Measurements from ENCODE around the gene DSG2. TPM values are rescaled to one million over a fixed set of nuclear protein-coding genes. Genes with fewer than 3 reads are reported as not detected.

The DSG2 gene
- total RNA-seq, 1 donor from 2014 or later = 10.5 TPM

DNA sequence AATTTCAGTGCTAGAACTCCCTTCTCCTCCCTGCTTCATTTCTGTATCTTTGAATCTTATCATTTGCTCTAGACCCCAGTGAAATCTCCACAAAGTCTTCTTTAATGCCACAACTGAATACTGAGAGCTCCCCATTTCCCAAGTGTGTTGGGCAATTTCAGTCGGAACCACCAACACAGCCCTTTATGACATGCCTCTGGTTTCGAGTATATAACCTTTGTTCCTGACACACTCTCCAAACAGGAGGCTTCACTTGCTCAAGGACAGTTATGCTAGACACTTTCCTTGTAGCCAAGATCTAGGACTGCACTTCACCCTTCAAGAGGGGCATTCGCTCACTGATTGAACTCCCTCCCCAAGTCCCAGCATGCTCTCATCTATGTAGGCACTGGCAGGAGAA, 75.1 kb downstream of the DSG2 start:
- H3K4me1 ChIP-seq = no peaks in the 10 kb centered on the region
- H3K36me3 ChIP-seq = no peaks in the 10 kb centered on the region
- no peaks in the 10 kb centered on the region for H3K27me3 ChIP-seq
- intact Hi-C loops (cut with DNase I) = no loop called here
- TF ChIP-seq, protein P1, sequence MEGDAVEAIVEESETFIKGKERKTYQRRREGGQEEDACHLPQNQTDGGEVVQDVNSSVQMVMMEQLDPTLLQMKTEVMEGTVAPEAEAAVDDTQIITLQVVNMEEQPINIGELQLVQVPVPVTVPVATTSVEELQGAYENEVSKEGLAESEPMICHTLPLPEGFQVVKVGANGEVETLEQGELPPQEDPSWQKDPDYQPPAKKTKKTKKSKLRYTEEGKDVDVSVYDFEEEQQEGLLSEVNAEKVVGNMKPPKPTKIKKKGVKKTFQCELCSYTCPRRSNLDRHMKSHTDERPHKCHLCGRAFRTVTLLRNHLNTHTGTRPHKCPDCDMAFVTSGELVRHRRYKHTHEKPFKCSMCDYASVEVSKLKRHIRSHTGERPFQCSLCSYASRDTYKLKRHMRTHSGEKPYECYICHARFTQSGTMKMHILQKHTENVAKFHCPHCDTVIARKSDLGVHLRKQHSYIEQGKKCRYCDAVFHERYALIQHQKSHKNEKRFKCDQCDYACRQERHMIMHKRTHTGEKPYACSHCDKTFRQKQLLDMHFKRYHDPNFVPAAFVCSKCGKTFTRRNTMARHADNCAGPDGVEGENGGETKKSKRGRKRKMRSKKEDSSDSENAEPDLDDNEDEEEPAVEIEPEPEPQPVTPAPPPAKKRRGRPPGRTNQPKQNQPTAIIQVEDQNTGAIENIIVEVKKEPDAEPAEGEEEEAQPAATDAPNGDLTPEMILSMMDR (IDR thresholded peaks at IDR 0.05) = no peak
- no peak for DNase-seq (ENCODE audit: low spot score in 2 of 2)
- H3K27ac ChIP-seq = no peak overlapping the region
- H3K4me3 ChIP-seq = no peak overlapping the region
- H3K9me3 ChIP-seq = no peaks in the 10 kb centered on the region

DNA sequence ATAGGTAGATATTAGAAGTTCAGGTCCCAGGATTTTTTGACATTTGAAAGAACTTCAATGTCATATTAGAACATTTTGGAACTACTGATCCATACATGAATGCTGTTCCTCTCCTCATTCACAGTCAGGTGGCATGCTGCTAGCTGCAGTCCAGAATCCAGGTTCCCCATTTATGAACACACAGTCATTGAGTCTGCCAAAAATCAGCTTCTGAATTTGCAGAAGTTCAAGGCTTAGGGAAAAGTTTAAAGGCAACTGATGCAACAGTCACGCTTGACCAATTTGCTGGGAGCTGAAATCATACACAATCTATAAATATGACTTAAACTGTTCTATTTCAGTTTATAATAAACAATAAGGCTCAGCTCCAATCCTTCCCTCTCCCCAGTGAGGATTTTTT, 76.4 kb downstream of the DSG2 start:
- Histone ChIP-seq H3K4me3 (no peak overlapping the region), H3K4me1 (no peaks in the 10 kb centered on the region), H3K9me3 (no peaks in the 10 kb centered on the region), H3K27me3 (no peaks in the 10 kb centered on the region), H3K27ac (no peak overlapping the region), H3K36me3 (no peaks in the 10 kb centered on the region)
- intact Hi-C loops (cut with DNase I) = no loop called here
- TF ChIP-seq, protein P1 (IDR thresholded peaks at IDR 0.05) = no peak
- DNase-seq (ENCODE audit: low spot score in 2 of 2) = no peak

DNA sequence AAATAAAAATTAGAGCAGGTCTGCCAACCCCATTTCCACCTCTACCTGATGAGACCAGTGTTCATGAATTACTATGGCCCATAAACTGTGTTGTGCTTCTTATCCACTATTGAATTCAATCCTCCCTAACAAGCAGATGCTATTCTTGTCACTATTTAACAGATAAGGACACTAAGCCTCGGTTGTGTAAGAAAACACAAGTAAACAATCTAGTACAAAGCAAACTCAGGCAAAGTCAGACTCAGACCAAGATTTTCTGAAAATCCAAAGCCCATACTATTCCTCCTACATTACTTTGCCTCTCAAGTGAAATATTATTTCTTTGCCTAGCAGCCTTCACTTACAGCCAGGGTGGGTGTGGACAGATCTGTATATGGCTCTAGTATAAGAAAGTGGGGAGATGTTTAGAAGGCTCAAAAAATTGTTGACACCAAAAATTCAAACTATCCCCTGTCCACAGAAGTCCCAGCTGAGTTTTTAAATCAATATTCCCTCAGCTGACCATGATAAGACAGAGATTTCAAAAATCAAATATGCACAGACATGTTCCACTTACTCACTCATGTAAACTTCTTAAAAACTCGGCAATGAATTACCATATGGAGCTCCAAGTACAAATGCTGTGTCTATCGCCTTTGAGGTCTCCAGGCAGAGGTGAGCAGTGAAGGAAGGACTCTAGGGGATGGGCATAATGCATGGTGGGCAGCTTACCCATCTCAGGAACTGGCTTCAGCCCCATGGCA, 77.7 kb downstream of the DSG2 start:
- no peak for DNase-seq (ENCODE audit: low spot score in 2 of 2)
- TF ChIP-seq, protein P1 (IDR thresholded peaks at IDR 0.05) = no peak
- Histone ChIP-seq H3K27me3 (no peaks in the 10 kb centered on the region), H3K36me3 (no peaks in the 10 kb centered on the region), H3K9me3 (no peaks in the 10 kb centered on the region), H3K27ac (no peak overlapping the region), H3K4me3 (no peak overlapping the region), H3K4me1 (no peaks in the 10 kb centered on the region)
- intact Hi-C loops (cut with DNase I) = no loop called here

DNA sequence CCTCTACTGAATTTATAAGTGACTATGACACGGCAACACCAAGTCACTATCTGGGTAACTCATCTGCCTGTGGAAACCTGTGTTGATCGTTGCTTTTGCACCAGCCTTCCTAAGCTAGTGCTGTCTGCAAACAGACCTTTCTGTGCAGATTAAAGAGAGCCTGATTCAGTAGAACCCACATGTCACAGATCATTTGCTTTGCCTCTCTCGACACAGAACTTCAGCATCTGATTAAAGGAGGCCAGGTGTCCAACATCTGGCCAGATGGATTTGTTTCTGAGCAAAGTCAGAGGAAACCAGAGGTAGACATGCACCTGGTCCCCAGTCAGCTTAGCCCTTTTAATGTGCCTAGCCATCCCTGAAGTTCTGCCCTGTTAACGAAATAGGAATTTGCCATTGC, 78.7 kb downstream of the DSG2 start:
- H3K4me3 ChIP-seq = no peak overlapping the region
- no peaks in the 10 kb centered on the region for H3K9me3 ChIP-seq
- no peak overlapping the region for H3K27ac ChIP-seq
- intact Hi-C loops (cut with DNase I) = no loop called here
- TF ChIP-seq, protein P1 (IDR thresholded peaks at IDR 0.05) = no peak
- DNase-seq (ENCODE audit: low spot score in 2 of 2) = no peak
- H3K36me3 ChIP-seq = no peaks in the 10 kb centered on the region
- no peaks in the 10 kb centered on the region for H3K27me3 ChIP-seq
- no peaks in the 10 kb centered on the region for H3K4me1 ChIP-seq

DNA sequence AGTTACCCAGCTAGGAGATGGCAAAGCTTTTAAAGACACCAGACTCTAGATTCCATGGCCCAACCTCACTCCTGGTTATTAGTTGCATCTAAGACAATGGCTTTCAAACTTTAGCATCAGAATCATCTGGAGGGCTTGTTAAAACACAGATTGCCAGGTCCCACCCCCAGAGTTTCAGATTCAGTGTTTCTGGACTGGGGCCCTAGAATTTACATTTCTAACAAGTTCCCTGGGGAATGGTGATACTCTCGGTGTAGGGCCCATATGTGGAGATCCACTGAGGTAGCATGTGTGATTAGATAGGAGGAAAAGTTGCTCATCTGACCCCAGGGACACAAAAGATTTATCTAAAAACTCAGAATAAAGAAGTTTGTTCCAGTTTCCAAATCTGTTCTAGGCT, 79.2 kb downstream of the DSG2 start:
- TF ChIP-seq, protein P1 (IDR thresholded peaks at IDR 0.05) = no peak
- Histone ChIP-seq H3K27ac (no peak overlapping the region), H3K36me3 (no peaks in the 10 kb centered on the region), H3K4me1 (no peaks in the 10 kb centered on the region), H3K9me3 (no peaks in the 10 kb centered on the region), H3K4me3 (no peak overlapping the region), H3K27me3 (no peaks in the 10 kb centered on the region)
- intact Hi-C loops (cut with DNase I) = no loop called here
- DNase-seq (ENCODE audit: low spot score in 2 of 2) = no peak

DNA sequence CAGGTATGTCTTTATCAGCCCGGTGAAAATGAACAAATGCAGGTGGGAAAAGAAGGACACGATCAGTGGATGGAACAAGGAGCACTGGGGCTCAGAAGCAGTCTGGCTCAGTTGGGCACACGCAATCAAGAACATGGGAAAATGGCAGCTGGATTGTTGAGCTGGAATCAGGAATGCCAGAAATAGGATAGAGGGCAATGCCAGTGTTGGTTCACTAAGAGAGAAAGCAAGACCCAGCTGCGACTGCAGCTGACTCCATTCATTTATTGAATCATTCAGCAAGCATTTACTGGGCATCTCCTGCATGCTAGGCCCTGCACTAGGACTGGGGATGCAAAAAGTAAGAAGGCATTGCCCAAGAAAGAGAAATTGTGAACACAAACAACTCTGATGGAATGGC, 80.1 kb downstream of the DSG2 start:
- no peak overlapping the region for H3K27ac ChIP-seq
- H3K27me3 ChIP-seq = no peaks in the 10 kb centered on the region
- no peak for DNase-seq (ENCODE audit: low spot score in 2 of 2)
- TF ChIP-seq, protein P1 (IDR thresholded peaks at IDR 0.05) = no peak
- no peaks in the 10 kb centered on the region for H3K9me3 ChIP-seq
- H3K36me3 ChIP-seq = no peaks in the 10 kb centered on the region
- H3K4me1 ChIP-seq = no peaks in the 10 kb centered on the region
- no peak overlapping the region for H3K4me3 ChIP-seq
- intact Hi-C loops (cut with DNase I) = no loop called here
